K562 (cell line): ENCODE results near the gene CDC42EP5.

Experiments used
- EGR1 ChIP-seq: fragments of 450-650 bp; conservative IDR thresholded peaks from 2 replicates; pipeline ENCODE4 v1.6.1; 2017; ENCODE audit warnings: mild to moderate bottlenecking
- HNRNPH1 ChIP-seq: fragments of 200-400 bp; formaldehyde crosslinking; optimal IDR thresholded peaks from 2 replicates; pipeline ENCODE3; 2017; ENCODE audit warnings: low read depth, mild to moderate bottlenecking, low read length, moderate library complexity
- TF ChIP-seq, protein P1 (sequence below), 2 experiments: fragments of 450-650 bp; formaldehyde crosslinking in 1 of 2; IDR thresholded peaks; 2 replicates each; pipeline versions ENCODE4 v1.4.0 to v1.6.1; 2014 to 2020; ENCODE audit warnings: mild to moderate bottlenecking in 2 of 2, borderline replicate concordance in 1 of 2, low read depth in 1 of 2
- TF ChIP-seq, protein P2 (sequence below): sonication (generic); formaldehyde crosslinking; IDR thresholded peaks from 2 replicates; pipeline ENCODE4 v1.5.0; 2020; ENCODE audit warnings: missing genetic modification reagents

DNA sequence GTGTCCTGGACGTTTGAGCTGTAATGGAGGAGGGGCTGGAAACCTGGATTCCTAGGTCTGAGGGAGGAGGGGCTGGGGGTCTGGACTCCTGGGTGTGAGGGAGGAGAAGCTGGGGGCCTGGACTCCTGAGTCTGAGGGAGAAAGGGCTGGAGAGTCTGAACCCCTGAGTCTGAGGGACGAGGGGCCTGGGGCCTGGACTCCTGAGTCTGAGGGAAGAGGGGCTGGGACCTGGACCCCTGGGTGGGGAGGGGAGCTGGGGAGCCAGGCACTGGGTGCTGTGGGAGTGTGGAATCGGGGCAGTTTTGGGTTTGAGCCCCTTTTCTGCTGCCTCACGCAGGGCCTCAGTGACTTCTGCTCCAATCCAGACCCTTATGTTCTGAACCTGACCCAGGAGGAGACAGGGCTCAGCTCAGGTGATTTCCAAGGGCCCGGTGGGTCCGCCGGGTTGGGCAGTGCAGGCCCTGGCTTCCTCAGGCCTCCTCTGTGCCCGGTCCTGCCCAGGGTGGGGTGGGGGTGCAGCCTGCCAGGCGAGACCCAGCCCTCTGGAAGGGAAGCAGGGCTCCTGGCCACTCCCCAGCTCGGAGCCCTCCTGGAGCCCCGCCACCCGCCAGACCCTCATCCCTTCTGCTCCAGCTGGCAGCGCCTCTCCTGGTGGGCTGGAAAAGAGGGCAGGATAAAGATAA, 43.4 kb downstream of the CDC42EP5 start:
- TF ChIP-seq HNRNPH1, result no peak
- TF ChIP-seq, protein P1, sequence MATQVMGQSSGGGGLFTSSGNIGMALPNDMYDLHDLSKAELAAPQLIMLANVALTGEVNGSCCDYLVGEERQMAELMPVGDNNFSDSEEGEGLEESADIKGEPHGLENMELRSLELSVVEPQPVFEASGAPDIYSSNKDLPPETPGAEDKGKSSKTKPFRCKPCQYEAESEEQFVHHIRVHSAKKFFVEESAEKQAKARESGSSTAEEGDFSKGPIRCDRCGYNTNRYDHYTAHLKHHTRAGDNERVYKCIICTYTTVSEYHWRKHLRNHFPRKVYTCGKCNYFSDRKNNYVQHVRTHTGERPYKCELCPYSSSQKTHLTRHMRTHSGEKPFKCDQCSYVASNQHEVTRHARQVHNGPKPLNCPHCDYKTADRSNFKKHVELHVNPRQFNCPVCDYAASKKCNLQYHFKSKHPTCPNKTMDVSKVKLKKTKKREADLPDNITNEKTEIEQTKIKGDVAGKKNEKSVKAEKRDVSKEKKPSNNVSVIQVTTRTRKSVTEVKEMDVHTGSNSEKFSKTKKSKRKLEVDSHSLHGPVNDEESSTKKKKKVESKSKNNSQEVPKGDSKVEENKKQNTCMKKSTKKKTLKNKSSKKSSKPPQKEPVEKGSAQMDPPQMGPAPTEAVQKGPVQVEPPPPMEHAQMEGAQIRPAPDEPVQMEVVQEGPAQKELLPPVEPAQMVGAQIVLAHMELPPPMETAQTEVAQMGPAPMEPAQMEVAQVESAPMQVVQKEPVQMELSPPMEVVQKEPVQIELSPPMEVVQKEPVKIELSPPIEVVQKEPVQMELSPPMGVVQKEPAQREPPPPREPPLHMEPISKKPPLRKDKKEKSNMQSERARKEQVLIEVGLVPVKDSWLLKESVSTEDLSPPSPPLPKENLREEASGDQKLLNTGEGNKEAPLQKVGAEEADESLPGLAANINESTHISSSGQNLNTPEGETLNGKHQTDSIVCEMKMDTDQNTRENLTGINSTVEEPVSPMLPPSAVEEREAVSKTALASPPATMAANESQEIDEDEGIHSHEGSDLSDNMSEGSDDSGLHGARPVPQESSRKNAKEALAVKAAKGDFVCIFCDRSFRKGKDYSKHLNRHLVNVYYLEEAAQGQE (IDR thresholded peaks at IDR 0.05; ENCODE audit: borderline replicate concordance), result no peak
- TF ChIP-seq, protein P1 (CRISPR knock-in tag; IDR thresholded peaks at IDR 0.05; ENCODE audit: low read depth), result no peak
- TF ChIP-seq EGR1, result no peak
- TF ChIP-seq, protein P2, sequence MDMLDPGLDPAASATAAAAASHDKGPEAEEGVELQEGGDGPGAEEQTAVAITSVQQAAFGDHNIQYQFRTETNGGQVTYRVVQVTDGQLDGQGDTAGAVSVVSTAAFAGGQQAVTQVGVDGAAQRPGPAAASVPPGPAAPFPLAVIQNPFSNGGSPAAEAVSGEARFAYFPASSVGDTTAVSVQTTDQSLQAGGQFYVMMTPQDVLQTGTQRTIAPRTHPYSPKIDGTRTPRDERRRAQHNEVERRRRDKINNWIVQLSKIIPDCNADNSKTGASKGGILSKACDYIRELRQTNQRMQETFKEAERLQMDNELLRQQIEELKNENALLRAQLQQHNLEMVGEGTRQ, result no peak
